Measurements from ENCODE around the gene KIAA1755. TPM values are rescaled to one million over a fixed set of nuclear protein-coding genes. Genes with fewer than 3 reads are reported as not detected.
A peak's percentile ranks its signal among the peaks of the same experiment; 100 is the strongest.

Gene KIAA1755
- total and polyA plus RNA-seq, 12 donors = 2.7 to 7.7 (median 5.2) TPM

GRCh38 chr20:38199501-38200390, 60.8 kb downstream of the KIAA1755 start:
- no peak for TF ChIP-seq CTCF (IDR thresholded peaks at IDR 0.05)
- no peaks in the 10 kb centered on the region for H3K27me3 ChIP-seq
- no peaks in the 10 kb centered on the region for H3K36me3 ChIP-seq
- ATAC-seq (peak in 1 of 8 donors; percentile 9), DNase-seq (no peak)
- no peaks in the 10 kb centered on the region for H3K9me3 ChIP-seq
- peaks cover 0 to 53% (median 8%) of the 10 kb centered on the region in 9 donors for H3K4me1 ChIP-seq
- H3K27ac ChIP-seq = no peak overlapping the region
- H3K4me3 ChIP-seq = no peak overlapping the region
- 83 to 86% methylated on average over 14 of the region's 14 CpGs for WGBS, 2 donors
- intact Hi-C loops (cut with DNase I) = no loop called here

GRCh38 chr20:38198238-38198861, 62.2 kb downstream of the KIAA1755 start:
- 84 to 86% methylated on average over 8 of the region's 8 CpGs for WGBS, 2 donors
- no peak overlapping the region for H3K27ac ChIP-seq
- DNase-seq = no peak

GRCh38 chr20:38197619-38198018, 62.9 kb downstream of the KIAA1755 start:
- no peaks in the 10 kb centered on the region for H3K36me3 ChIP-seq
- TF ChIP-seq CTCF (IDR thresholded peaks at IDR 0.05) = no peak
- intact Hi-C loops (cut with DNase I) = no loop called here
- DNase-seq = no peak
- H3K4me3 ChIP-seq = no peak overlapping the region
- no peaks in the 10 kb centered on the region for H3K9me3 ChIP-seq
- peaks cover 0 to 55% (median 8%) of the 10 kb centered on the region in 9 donors for H3K4me1 ChIP-seq
- ATAC-seq = no peak
- WGBS, 2 donors = 92 to 96% methylated on average over 1 of the region's 1 CpG
- no peaks in the 10 kb centered on the region for H3K27me3 ChIP-seq
- H3K27ac ChIP-seq = peak overlapping the region in 1 of 10 donors; percentile 80

More at GRCh38 chr20:38198238-38198861, 62.2 kb downstream of the KIAA1755 start:
- Histone ChIP-seq H3K4me1 (peaks cover 0 to 55% (median 8%) of the 10 kb centered on the region in 9 donors), H3K4me3 (no peak overlapping the region), H3K9me3 (no peaks in the 10 kb centered on the region), H3K36me3 (no peaks in the 10 kb centered on the region), H3K27me3 (no peaks in the 10 kb centered on the region)
- intact Hi-C loops (cut with DNase I) = no loop called here
- no peak for ATAC-seq
- TF ChIP-seq CTCF (IDR thresholded peaks at IDR 0.05) = no peak

GRCh38 chr20:38197217-38197616, 63.3 kb downstream of the KIAA1755 start:
- WGBS, 2 donors = 83 to 90% methylated on average over 5 of the region's 5 CpGs
- DNase-seq (no peak), ATAC-seq (no peak)
- Histone ChIP-seq H3K9me3 (no peaks in the 10 kb centered on the region), H3K27me3 (no peaks in the 10 kb centered on the region), H3K36me3 (no peaks in the 10 kb centered on the region), H3K27ac (peak overlapping the region in 4 of 10 donors; percentile 2 to 80 (median 46)), H3K4me1 (peaks cover 0 to 55% (median 8%) of the 10 kb centered on the region in 9 donors), H3K4me3 (no peak overlapping the region)
- intact Hi-C loops (cut with DNase I) = no loop called here
- no peak for TF ChIP-seq CTCF (IDR thresholded peaks at IDR 0.05)

Measured in heart right ventricle (tissue), 16 donors.